Measurements from ENCODE around the gene EYA3. TPM values are rescaled to one million over a fixed set of nuclear protein-coding genes. Genes with fewer than 3 reads are reported as not detected.

Gene EYA3
- total RNA-seq, 4 donors from 2014 or later: 8.2 to 11.9 (median 8.7) TPM

DNA sequence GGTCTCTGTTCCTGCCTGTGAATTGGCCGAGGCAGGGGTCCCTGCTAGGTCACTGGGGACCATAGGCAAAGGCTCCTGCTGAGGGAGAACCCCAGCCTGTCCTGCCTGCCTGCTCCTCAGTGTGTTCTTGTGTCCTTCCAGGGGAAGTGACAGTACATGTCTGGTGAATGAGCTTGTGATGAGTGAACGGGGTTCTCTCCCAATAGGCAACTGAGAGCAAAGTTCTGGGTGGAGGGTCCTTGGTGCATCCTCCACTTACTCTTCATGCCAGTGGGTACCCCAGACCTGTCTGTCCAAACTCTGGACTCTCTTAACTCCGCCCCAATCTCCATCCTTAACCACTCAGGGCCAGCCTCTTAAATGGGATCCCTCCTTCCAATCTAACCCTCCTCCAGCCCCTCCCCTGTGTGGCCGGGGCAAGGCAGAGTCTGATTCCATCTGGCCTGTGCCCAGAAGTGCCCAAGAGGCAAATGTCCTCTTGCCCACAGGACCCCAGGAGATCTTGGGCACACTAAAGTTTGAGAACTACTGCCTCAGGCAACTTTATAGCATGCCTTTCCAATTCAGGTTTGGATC, 126.7 kb downstream of the EYA3 start:
- 62% methylated on average over 3 of the region's 4 CpGs for WGBS
- Histone ChIP-seq H3K27me3 (no peaks in the 10 kb centered on the region), H3K27ac (replicated peaks in 1 of 4) (peak overlapping the region; percentile 88 to 93 (median 90)), H3K9me3 (no peaks in the 10 kb centered on the region), H3K4me1 (peaks cover 21 to 34% (median 29%) of the 10 kb centered on the region in 4 donors), H3K4me3 (no peak overlapping the region), H3K36me3 (peaks cover 13 to 41% (median 34%) of the 10 kb centered on the region in 4 donors)
- TF ChIP-seq EP300 (IDR thresholded peaks at IDR 0.05) (no peak), POLR2A (IDR thresholded peaks at IDR 0.05; ENCODE audit: low read depth) (no peak), POLR2AphosphoS5 (IDR thresholded peaks at IDR 0.05) (no peak), CTCF (IDR thresholded peaks at IDR 0.05) (no peak)
- intact Hi-C loops (cut with DNase I): no loop called here
- DNase-seq (ENCODE audit: extremely low spot score): no peak

DNA sequence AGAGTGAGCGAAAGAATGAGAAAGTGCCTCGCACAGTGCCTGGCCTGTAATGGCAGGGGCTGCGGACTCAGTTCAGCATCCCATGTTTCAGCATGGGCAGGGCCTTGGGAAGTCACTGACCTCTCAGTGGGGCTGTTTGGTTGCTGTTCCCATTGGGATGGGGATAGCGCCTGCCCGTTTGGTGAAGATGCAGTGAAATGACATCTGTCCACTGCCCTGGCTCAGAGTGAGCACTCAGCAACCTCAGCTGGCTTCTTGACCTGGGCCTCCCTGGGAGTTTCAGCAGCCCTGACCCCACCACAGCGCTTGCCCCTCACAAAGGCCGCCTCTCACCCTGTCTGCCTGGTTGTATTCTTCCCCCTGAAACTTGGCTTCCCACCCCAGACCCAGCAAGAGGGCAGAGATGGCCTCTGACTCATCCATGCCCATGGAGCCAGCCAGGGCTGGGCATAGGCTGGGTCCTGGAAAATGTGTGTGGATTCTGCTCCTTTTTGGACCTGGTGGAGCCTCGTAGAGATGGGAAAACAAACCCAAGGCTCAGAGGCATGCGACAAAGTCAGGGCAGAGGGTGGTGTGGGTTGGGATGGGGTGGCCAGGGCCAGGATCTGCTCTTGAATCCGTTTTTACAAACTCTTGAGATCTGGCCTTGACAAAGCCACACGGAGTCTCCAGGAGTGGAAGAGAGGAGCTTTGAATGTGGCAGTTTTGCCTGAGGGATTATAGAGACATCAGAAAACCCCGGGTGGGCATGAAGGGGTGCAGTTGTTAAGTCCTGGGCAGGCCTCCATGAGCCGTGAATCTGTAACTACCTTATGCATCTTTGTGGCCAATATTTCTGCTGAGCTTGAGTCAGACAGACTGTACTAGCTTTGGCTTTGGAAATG, 127.4 kb downstream of the EYA3 start:
- 56% methylated on average over 12 of the region's 13 CpGs for WGBS
- Histone ChIP-seq H3K27ac (replicated peaks in 1 of 4) (peak overlapping the region; percentile 88 to 93 (median 90)), H3K27me3 (no peaks in the 10 kb centered on the region), H3K36me3 (peaks cover 6 to 34% (median 26%) of the 10 kb centered on the region in 4 donors), H3K9me3 (no peaks in the 10 kb centered on the region), H3K4me3 (peak overlapping the region; percentile 68 to 87 (median 77)), H3K4me1 (peaks cover 21 to 34% (median 29%) of the 10 kb centered on the region in 4 donors)
- TF ChIP-seq CTCF (IDR thresholded peaks at IDR 0.05) (no peak), EP300 (IDR thresholded peaks at IDR 0.05) (no peak), POLR2A (IDR thresholded peaks at IDR 0.05; ENCODE audit: low read depth) (no peak), POLR2AphosphoS5 (IDR thresholded peaks at IDR 0.05) (no peak)
- intact Hi-C loops (cut with DNase I): no loop called here
- no peak for DNase-seq (ENCODE audit: extremely low spot score)

GRCh38 chr1:27959792-27960603, 128.4 kb downstream of the EYA3 start, which contains the start of gene XKR8:
TSS of gene XKR8 (plus strand) at chr1:27959973. CDS start at chr1:27960070, 97 bp downstream.
- peaks cover 6 to 23% (median 17%) of the 10 kb centered on the region in 4 donors for H3K36me3 ChIP-seq
- no peaks in the 10 kb centered on the region for H3K9me3 ChIP-seq
- TF ChIP-seq CTCF (IDR thresholded peaks at IDR 0.05) (peak; percentile 40 to 43 (median 40)), POLR2A (IDR thresholded peaks at IDR 0.05; ENCODE audit: low read depth) (no peak), POLR2AphosphoS5 (IDR thresholded peaks at IDR 0.05) (peak in 1 of 2 donors; percentile 78), EP300 (IDR thresholded peaks at IDR 0.05) (no peak)
- DNase-seq (ENCODE audit: extremely low spot score): no peak
- peak within 1 kb of the TSS; percentile 88 to 93 (median 90) for H3K27ac ChIP-seq (replicated peaks in 1 of 4)
- intact Hi-C loops (cut with DNase I): no loop called here
- 42% methylated on average over 5 of the region's 68 CpGs for WGBS
- no peaks in the 10 kb centered on the region for H3K27me3 ChIP-seq
- H3K4me3 ChIP-seq: peak within 1 kb of the TSS; percentile 68 to 87 (median 77)
- H3K4me1 ChIP-seq: peaks cover 21 to 34% (median 29%) of the 10 kb centered on the region in 4 donors

GRCh38 chr1:27958513-27958912, 129.9 kb downstream of the EYA3 start:
- H3K27me3 ChIP-seq: no peaks in the 10 kb centered on the region
- no peak for DNase-seq (ENCODE audit: extremely low spot score)
- H3K36me3 ChIP-seq: peaks cover 0 to 9% (median 3%) of the 10 kb centered on the region in 4 donors
- H3K4me1 ChIP-seq: peaks cover 21 to 34% (median 29%) of the 10 kb centered on the region in 4 donors
- H3K4me3 ChIP-seq: no peak overlapping the region
- intact Hi-C loops (cut with DNase I): no loop called here
- TF ChIP-seq CTCF (IDR thresholded peaks at IDR 0.05) (no peak), POLR2AphosphoS5 (IDR thresholded peaks at IDR 0.05) (no peak), POLR2A (IDR thresholded peaks at IDR 0.05; ENCODE audit: low read depth) (no peak), EP300 (IDR thresholded peaks at IDR 0.05) (no peak)
- no peaks in the 10 kb centered on the region for H3K9me3 ChIP-seq
- H3K27ac ChIP-seq (replicated peaks in 1 of 4): peak overlapping the region in 2 of 4 donors; percentile 88 to 93
- 96% methylated on average over 18 of the region's 26 CpGs for WGBS
